ENCODE results near the gene CDK5RAP3. TPM values are rescaled to one million over a fixed set of nuclear protein-coding genes. Genes with fewer than 3 reads are reported as not detected.

The CDK5RAP3 gene
- total and polyA plus RNA-seq, 2 of the 13 experiments (the other 11 are each of a cell fraction or from before 2014, with no cell fraction given), result 128 to 154 TPM

DNA sequence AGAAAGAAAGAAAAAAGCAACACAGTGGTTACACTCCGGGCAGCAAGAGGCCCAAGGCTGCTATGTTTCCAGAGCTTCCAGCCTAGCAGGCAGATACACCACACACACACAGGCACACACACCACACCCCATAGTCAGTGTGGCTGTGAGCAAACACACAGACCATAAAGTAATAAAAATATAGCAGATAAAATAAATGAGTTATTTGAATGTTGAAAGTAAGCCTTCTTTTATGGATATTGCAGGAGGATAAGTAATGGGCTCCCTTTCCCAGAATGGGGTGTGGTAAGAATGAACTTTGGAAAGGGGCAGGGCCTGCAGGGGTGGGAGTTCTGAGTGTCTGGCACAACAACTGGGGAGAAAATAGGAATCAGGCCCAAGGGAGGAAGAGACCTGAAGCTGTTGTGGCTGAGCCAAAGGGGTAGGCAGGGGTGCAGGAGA lies 4.8 kb upstream of the CDK5RAP3 start (continued):
- TF ChIP-seq, protein P1, sequence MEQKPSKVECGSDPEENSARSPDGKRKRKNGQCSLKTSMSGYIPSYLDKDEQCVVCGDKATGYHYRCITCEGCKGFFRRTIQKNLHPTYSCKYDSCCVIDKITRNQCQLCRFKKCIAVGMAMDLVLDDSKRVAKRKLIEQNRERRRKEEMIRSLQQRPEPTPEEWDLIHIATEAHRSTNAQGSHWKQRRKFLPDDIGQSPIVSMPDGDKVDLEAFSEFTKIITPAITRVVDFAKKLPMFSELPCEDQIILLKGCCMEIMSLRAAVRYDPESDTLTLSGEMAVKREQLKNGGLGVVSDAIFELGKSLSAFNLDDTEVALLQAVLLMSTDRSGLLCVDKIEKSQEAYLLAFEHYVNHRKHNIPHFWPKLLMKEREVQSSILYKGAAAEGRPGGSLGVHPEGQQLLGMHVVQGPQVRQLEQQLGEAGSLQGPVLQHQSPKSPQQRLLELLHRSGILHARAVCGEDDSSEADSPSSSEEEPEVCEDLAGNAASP (CRISPR knock-in tag; IDR thresholded peaks at IDR 0.05; ENCODE audit: borderline replicate concordance), result 0 out of 2 replicates have a peak, but pooled peaks have one; percentile 29
- TF ChIP-seq SNAI1 (CRISPR knock-in tag; IDR thresholded peaks at IDR 0.05; ENCODE audit: borderline replicate concordance) (peak; percentile 64; the same call in 1 of the 2 replicates), GTF2F1 (IDR thresholded peaks at IDR 0.05; ENCODE audit: low read length) (no peak), ZNF3 (CRISPR knock-in tag; IDR thresholded peaks at IDR 0.05) (no peak), NR2F6 (IDR thresholded peaks at IDR 0.05) (no peak), NR2F6 (CRISPR knock-in tag; IDR thresholded peaks at IDR 0.05) (0 out of 2 replicates have a peak, but pooled peaks have one; percentile 22), FOXK1 (CRISPR knock-in tag; IDR thresholded peaks at IDR 0.05; ENCODE audit: borderline replicate concordance, low read depth) (0 out of 2 replicates have a peak, but pooled peaks have one; percentile 29), SOX13 (IDR thresholded peaks at IDR 0.05) (no peak), SOX13 (CRISPR knock-in tag; conservative IDR thresholded peaks at IDR 0.05 in 1 of 2, IDR thresholded peaks at IDR 0.05 in 1 of 2) (0 out of 4 replicates have a peak, but pooled peaks of 1 of the 2 experiments have one; percentile 6), ARNT (IDR thresholded peaks at IDR 0.05) (no peak), ARHGAP35 (CRISPR knock-in tag; IDR thresholded peaks at IDR 0.05; ENCODE audit: borderline replicate concordance) (no peak), CHD4 (IDR thresholded peaks at IDR 0.05; ENCODE audit: borderline replicate concordance, low read length) (no peak), MAZ (IDR thresholded peaks at IDR 0.05; ENCODE audit: borderline replicate concordance, low read depth, low read length) (no peak), MAZ (CRISPR knock-in tag; IDR thresholded peaks at IDR 0.05; ENCODE audit: low read depth) (0 out of 2 replicates have a peak, but pooled peaks have one; percentile 37), ZBTB42 (CRISPR knock-in tag; IDR thresholded peaks at IDR 0.05) (no peak)
- TF ChIP-seq, protein P2, sequence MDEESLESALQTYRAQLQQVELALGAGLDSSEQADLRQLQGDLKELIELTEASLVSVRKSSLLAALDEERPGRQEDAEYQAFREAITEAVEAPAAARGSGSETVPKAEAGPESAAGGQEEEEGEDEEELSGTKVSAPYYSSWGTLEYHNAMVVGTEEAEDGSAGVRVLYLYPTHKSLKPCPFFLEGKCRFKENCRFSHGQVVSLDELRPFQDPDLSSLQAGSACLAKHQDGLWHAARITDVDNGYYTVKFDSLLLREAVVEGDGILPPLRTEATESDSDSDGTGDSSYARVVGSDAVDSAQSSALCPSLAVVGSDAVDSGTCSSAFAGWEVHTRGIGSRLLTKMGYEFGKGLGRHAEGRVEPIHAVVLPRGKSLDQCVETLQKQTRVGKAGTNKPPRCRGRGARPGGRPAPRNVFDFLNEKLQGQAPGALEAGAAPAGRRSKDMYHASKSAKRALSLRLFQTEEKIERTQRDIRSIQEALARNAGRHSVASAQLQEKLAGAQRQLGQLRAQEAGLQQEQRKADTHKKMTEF (CRISPR knock-in tag; IDR thresholded peaks at IDR 0.05), result no peak
- TF ChIP-seq, protein P3, sequence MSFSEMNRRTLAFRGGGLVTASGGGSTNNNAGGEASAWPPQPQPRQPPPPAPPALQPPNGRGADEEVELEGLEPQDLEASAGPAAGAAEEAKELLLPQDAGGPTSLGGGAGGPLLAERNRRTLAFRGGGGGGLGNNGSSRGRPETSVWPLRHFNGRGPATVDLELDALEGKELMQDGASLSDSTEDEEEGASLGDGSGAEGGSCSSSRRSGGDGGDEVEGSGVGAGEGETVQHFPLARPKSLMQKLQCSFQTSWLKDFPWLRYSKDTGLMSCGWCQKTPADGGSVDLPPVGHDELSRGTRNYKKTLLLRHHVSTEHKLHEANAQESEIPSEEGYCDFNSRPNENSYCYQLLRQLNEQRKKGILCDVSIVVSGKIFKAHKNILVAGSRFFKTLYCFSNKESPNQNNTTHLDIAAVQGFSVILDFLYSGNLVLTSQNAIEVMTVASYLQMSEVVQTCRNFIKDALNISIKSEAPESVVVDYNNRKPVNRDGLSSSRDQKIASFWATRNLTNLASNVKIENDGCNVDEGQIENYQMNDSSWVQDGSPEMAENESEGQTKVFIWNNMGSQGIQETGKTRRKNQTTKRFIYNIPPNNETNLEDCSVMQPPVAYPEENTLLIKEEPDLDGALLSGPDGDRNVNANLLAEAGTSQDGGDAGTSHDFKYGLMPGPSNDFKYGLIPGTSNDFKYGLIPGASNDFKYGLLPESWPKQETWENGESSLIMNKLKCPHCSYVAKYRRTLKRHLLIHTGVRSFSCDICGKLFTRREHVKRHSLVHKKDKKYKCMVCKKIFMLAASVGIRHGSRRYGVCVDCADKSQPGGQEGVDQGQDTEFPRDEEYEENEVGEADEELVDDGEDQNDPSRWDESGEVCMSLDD (CRISPR knock-in tag; IDR thresholded peaks at IDR 0.05; ENCODE audit: borderline replicate concordance), result no peak
- TF ChIP-seq, protein P4, sequence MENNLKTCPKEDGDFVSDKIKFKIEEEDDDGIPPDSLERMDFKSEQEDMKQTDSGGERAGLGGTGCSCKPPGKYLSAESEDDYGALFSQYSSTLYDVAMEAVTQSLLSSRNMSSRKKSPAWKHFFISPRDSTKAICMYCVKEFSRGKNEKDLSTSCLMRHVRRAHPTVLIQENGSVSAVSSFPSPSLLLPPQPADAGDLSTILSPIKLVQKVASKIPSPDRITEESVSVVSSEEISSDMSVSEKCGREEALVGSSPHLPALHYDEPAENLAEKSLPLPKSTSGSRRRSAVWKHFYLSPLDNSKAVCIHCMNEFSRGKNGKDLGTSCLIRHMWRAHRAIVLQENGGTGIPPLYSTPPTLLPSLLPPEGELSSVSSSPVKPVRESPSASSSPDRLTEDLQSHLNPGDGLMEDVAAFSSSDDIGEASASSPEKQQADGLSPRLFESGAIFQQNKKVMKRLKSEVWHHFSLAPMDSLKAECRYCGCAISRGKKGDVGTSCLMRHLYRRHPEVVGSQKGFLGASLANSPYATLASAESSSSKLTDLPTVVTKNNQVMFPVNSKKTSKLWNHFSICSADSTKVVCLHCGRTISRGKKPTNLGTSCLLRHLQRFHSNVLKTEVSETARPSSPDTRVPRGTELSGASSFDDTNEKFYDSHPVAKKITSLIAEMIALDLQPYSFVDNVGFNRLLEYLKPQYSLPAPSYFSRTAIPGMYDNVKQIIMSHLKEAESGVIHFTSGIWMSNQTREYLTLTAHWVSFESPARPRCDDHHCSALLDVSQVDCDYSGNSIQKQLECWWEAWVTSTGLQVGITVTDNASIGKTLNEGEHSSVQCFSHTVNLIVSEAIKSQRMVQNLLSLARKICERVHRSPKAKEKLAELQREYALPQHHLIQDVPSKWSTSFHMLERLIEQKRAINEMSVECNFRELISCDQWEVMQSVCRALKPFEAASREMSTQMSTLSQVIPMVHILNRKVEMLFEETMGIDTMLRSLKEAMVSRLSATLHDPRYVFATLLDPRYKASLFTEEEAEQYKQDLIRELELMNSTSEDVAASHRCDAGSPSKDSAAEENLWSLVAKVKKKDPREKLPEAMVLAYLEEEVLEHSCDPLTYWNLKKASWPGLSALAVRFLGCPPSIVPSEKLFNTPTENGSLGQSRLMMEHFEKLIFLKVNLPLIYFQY (CRISPR knock-in tag; IDR thresholded peaks at IDR 0.05; ENCODE audit: borderline replicate concordance), result no peak
